ENCODE measurements around the gene PLEKHA6.
A peak's percentile ranks its signal among the peaks of the same experiment; 100 is the strongest.

Gene PLEKHA6

GRCh38 chr1:204353213-204353910, 6.4 kb downstream of the PLEKHA6 start:
- DNase-seq, result no peak

GRCh38 chr1:204350857-204351573, 8.7 kb downstream of the PLEKHA6 start:
- DNase-seq, result no peak

- no peak for DNase-seq
Observed at GRCh38 chr1:204350312-204350711, 9.4 kb downstream of the PLEKHA6 start.

- no peak for DNase-seq
Observed at GRCh38 chr1:204349602-204350001, 10.1 kb downstream of the PLEKHA6 start.

GRCh38 chr1:204348722-204349121, 11.0 kb downstream of the PLEKHA6 start:
- no peak for DNase-seq

- DNase-seq, result no peak
Observed at GRCh38 chr1:204348242-204348641, 11.5 kb downstream of the PLEKHA6 start.

GRCh38 chr1:204345941-204346645, 13.6 kb downstream of the PLEKHA6 start:
- DNase-seq, result no peak

- no peak for DNase-seq
Observed at GRCh38 chr1:204345438-204345841, 14.3 kb downstream of the PLEKHA6 start.

GRCh38 chr1:204344665-204345355, 14.9 kb downstream of the PLEKHA6 start:
- no peak for DNase-seq

GRCh38 chr1:204343802-204344201, 15.9 kb downstream of the PLEKHA6 start:
- no peak for DNase-seq

GRCh38 chr1:204343247-204343646, 16.5 kb downstream of the PLEKHA6 start:
- no peak for DNase-seq

- no peak for DNase-seq
Observed at GRCh38 chr1:204342310-204342709, 17.4 kb downstream of the PLEKHA6 start.

GRCh38 chr1:204341380-204341779, 18.3 kb downstream of the PLEKHA6 start:
- DNase-seq, result no peak

GRCh38 chr1:204340081-204340889, 19.4 kb downstream of the PLEKHA6 start:
- peak; percentile 99 for DNase-seq

- DNase-seq, result no peak
Observed at GRCh38 chr1:204339541-204339940, 20.2 kb downstream of the PLEKHA6 start.

GRCh38 chr1:204338997-204339396, 20.7 kb downstream of the PLEKHA6 start:
- no peak for DNase-seq

- DNase-seq, result no peak
Observed at GRCh38 chr1:204338360-204338759, 21.4 kb downstream of the PLEKHA6 start.

GRCh38 chr1:204337583-204337982, 22.1 kb downstream of the PLEKHA6 start:
- no peak for DNase-seq

- no peak for DNase-seq
Observed at GRCh38 chr1:204337036-204337429, 22.7 kb downstream of the PLEKHA6 start.

GRCh38 chr1:204336421-204337035, 23.2 kb downstream of the PLEKHA6 start:
- DNase-seq, result no peak

GRCh38 chr1:204335533-204335932, 24.2 kb downstream of the PLEKHA6 start:
- no peak for DNase-seq

GRCh38 chr1:204335085-204335484, 24.6 kb downstream of the PLEKHA6 start:
- DNase-seq, result no peak

All from NCI-H1436 treated with DMSO at 0.1 percent for 48 hours (cell line).